CMK (cell line): ENCODE measurements around the gene ITGA3.

Experiments
- DNase-seq: peaks from one replicate; pipeline ENCODE4 v3.0.0-alpha.2; 2010; ENCODE audit warnings: low read depth

The ITGA3 gene

GRCh38 chr17:50055426-50056216, at the start of gene ITGA3:
Gene ITGA3, plus strand, starts transcription at chr17:50056110. Its CDS starts 330 bp downstream, at chr17:50056440.
- DNase-seq: peak; percentile 35

GRCh38 chr17:50009282-50009681, 46.6 kb upstream of the ITGA3 start:
- no peak for DNase-seq

GRCh38 chr17:50013079-50013478, 42.8 kb upstream of the ITGA3 start:
- no peak for DNase-seq

- DNase-seq: no peak
Measured at GRCh38 chr17:50014471-50015088, 41.3 kb upstream of the ITGA3 start.

GRCh38 chr17:50015146-50015545, 40.8 kb upstream of the ITGA3 start:
- no peak for DNase-seq

- DNase-seq: no peak
Measured at GRCh38 chr17:50018909-50019308, 37.0 kb upstream of the ITGA3 start.

GRCh38 chr17:50020841-50021599, 34.9 kb upstream of the ITGA3 start:
- DNase-seq: no peak

- no peak for DNase-seq
Measured at GRCh38 chr17:50021681-50022370, 34.1 kb upstream of the ITGA3 start.

GRCh38 chr17:50022463-50023130, 33.3 kb upstream of the ITGA3 start:
- DNase-seq: no peak

- DNase-seq: no peak
Measured at GRCh38 chr17:50023520-50023919, 32.4 kb upstream of the ITGA3 start.

- no peak for DNase-seq
Measured at GRCh38 chr17:50024808-50025207, 31.1 kb upstream of the ITGA3 start.

GRCh38 chr17:50026046-50026675, 29.7 kb upstream of the ITGA3 start:
- DNase-seq: no peak

- peak; percentile 8 for DNase-seq
Measured at GRCh38 chr17:50026837-50027171, 29.1 kb upstream of the ITGA3 start.

- DNase-seq: no peak
Measured at GRCh38 chr17:50027172-50027880, 28.6 kb upstream of the ITGA3 start.

- no peak for DNase-seq
Measured at GRCh38 chr17:50027881-50028735, 27.8 kb upstream of the ITGA3 start.

GRCh38 chr17:50028736-50029120, 27.2 kb upstream of the ITGA3 start:
- no peak for DNase-seq

- DNase-seq: no peak
Measured at GRCh38 chr17:50029185-50029584, 26.7 kb upstream of the ITGA3 start.

- DNase-seq: no peak
Measured at GRCh38 chr17:50033316-50033715, 22.6 kb upstream of the ITGA3 start.

- DNase-seq: no peak
Measured at GRCh38 chr17:50034498-50035364, 21.2 kb upstream of the ITGA3 start.
